Caco-2 (cell line): ENCODE measurements around the gene SLC17A7. TPM values are rescaled to one million over a fixed set of nuclear protein-coding genes. Genes with fewer than 3 reads are reported as not detected.

Experiments used
- BruUV-seq: library from RNA; stranded (reverse); fragments of 400-500 nt; replicated peaks from 2 replicates; lab custom pipeline; 2021; lab: Mats Ljungman, UMichigan
- CTCF ChIA-PET: fragments of 300-600 bp; sonication (Branson Sonifier 250); formaldehyde crosslinking; loops from one replicate; lab custom pipeline; 2022; ENCODE audit warnings: antibody characterized with exemption; lab: Charles Lee
- POLR2A ChIA-PET: fragments of 300-600 bp; sonication (Branson Sonifier 250); formaldehyde crosslinking; loops from one replicate; lab custom pipeline; 2022; ENCODE audit warnings: antibody characterized with exemption; lab: Charles Lee
- DNase-seq, 2 experiments: peaks; one replicate each; pipeline versions ENCODE4 v3.0.0 to v3.0.0-alpha.2; 2020 to 2022
- H3K27me3 ChIP-seq: replicated peaks from 2 replicates; pipeline ENCODE4 v1.6.0; 2011; ENCODE audit warnings: low read length; ENCODE audit not compliant: control insufficient read depth, insufficient read depth
- H3K36me3 ChIP-seq: 2 replicates; pipeline ENCODE4 v1.5.1; 2011; ENCODE audit warnings: low read length; ENCODE audit not compliant: control insufficient read depth, insufficient read depth
- H3K4me1 ChIP-seq: fragments of 250-450 bp; sonication (Bioruptor Pico); 2 replicates; pipeline ENCODE4 v1.5.1; 2020; ENCODE audit warnings: mild to moderate bottlenecking
- H3K4me3 ChIP-seq: 2 replicates; pipeline ENCODE4 v1.5.1; 2011; ENCODE audit warnings: low read depth, mild to moderate bottlenecking, control low read depth, low read length
- H3K9me3 ChIP-seq: fragments of 250-450 bp; sonication (Bioruptor Pico); 2 replicates; pipeline ENCODE4 v1.5.1; 2020; ENCODE audit warnings: mild to moderate bottlenecking, moderate library complexity
- H3K27ac Mint-ChIP-seq: one replicate; pipeline ENCODE4 v1.8.0; 2022; ENCODE audit warnings: mixed read lengths; ENCODE audit not compliant: unreplicated experiment
- H3K27me3 Mint-ChIP-seq: one replicate; pipeline ENCODE4 v1.8.0; 2022; ENCODE audit warnings: mixed read lengths; ENCODE audit not compliant: insufficient read depth, unreplicated experiment
- H3K36me3 Mint-ChIP-seq: one replicate; pipeline ENCODE4 v1.8.0; 2022; ENCODE audit warnings: mild to moderate bottlenecking, mixed read lengths; ENCODE audit not compliant: insufficient read depth, unreplicated experiment
- H3K4me1 Mint-ChIP-seq: one replicate; pipeline ENCODE4 v1.8.0; 2022; ENCODE audit warnings: low read depth, mixed read lengths; ENCODE audit not compliant: unreplicated experiment
- H3K4me3 Mint-ChIP-seq: one replicate; pipeline ENCODE4 v1.8.0; 2022; ENCODE audit warnings: mild to moderate bottlenecking, moderate library complexity, mixed read lengths; ENCODE audit not compliant: unreplicated experiment
- H3K9me3 Mint-ChIP-seq: one replicate; pipeline ENCODE4 v1.8.0; 2022; ENCODE audit warnings: mixed read lengths; ENCODE audit not compliant: unreplicated experiment
- CTCF ChIP-seq, 2 experiments: fragments of 200-600 bp in 1 of 2; IDR thresholded peaks; 1 replicate in 1 of 2; 2 replicates in 1 of 2; pipeline versions ENCODE4 v1.5.1 to v1.8.0; 2011 to 2022; ENCODE audit warnings: antibody characterized with exemption in 1 of 2, control low read depth in 1 of 2, inconsistent platforms in 1 of 2, low read depth in 1 of 2, low read length in 1 of 2, mild to moderate bottlenecking in 1 of 2, moderate library complexity in 1 of 2; ENCODE audit not compliant: insufficient read depth in 1 of 2, severe bottlenecking in 1 of 2, unreplicated experiment in 1 of 2
- intact Hi-C: fragments of 100-400 bp; cut with micrococcal nuclease; formaldehyde crosslinking; loops from one replicate; pipeline ENCODE4 v1.10.0; 2022; ENCODE audit not compliant: unreplicated experiment
- total RNA-seq: library from RNA; stranded (reverse); gene quantifications from 2 replicates; pipeline ENCODE4 v1.2.3, GENCODE V29; 2022

Gene SLC17A7
- total RNA-seq, 1 experiment from 2014 or later, result 0.36 TPM

DNA sequence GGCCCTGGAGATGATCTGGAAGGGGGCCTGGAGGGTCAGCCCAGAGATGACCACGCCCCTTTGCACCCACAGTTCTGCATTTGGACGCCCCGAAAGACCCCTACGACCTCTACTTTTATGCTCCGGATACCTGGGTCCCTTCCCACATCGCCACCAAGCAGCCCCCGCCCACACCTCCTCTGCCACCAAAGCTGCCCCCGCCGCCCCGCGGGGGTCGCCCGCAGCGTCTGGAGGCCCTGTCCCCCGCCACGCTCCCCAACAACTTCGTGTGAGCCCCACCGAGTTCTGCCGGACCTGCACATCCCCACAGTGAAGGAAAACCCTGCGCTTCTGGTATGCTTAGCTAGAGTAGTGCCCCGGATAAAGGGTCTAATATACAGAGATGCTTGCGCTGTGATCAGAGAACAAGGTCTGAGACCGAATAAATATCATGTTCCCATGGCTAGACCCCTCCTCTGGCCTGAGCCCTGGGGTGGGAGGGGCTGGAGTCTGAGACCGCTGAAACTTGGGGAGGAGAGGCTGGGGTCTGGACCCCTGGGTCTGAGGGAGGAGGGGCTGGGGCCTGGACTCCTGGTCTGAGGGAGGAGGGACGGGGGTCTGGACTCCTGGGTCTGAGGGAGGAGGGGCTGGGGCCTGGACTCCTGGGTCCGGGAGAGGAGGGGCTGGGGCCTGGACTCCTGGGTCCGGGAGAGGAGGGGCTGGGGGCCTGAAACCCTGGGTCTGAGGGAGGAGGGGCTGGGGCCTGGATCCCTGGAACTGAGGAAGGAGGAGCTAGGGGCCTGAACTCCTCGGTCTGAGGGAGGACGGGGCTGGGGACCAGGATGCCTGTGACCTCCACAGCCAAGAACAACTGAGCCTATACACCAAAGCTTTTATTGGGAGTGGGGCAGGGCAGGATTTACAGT, 12.5 kb downstream of the SLC17A7 start:
- peaks cover 32% of the 10 kb centered on the region for H3K27me3 Mint-ChIP-seq
- peak overlapping the region; percentile 64 for H3K4me3 Mint-ChIP-seq
- no peak overlapping the region for H3K27ac Mint-ChIP-seq
- intact Hi-C loops, result no loop called here
- Histone ChIP-seq H3K4me3 (0 out of 2 replicates have a peak overlapping the region, but pooled peaks have one; percentile 1), H3K4me1 (peaks cover 16% of the 10 kb centered on the region), H3K36me3 (no peaks in the 10 kb centered on the region), H3K9me3 (no peaks in the 10 kb centered on the region), H3K27me3 (no peaks in the 10 kb centered on the region; the same call in 1 of the 2 replicates)
- H3K9me3 Mint-ChIP-seq, result no peaks in the 10 kb centered on the region
- no peaks in the 10 kb centered on the region for H3K36me3 Mint-ChIP-seq
- no TSS peak for BruUV-seq
- peaks cover 20% of the 10 kb centered on the region for H3K4me1 Mint-ChIP-seq
- ChIA-PET CTCF (no interaction called here), POLR2A (no interaction called here)
- TF ChIP-seq CTCF (IDR thresholded peaks at IDR 0.05; ENCODE audit: insufficient read depth in 1 of 2, low read depth in 1 of 2, low read length in 1 of 2, severe bottlenecking in 1 of 2, unreplicated experiment in 1 of 2), result no peak
- no peak for DNase-seq

DNA sequence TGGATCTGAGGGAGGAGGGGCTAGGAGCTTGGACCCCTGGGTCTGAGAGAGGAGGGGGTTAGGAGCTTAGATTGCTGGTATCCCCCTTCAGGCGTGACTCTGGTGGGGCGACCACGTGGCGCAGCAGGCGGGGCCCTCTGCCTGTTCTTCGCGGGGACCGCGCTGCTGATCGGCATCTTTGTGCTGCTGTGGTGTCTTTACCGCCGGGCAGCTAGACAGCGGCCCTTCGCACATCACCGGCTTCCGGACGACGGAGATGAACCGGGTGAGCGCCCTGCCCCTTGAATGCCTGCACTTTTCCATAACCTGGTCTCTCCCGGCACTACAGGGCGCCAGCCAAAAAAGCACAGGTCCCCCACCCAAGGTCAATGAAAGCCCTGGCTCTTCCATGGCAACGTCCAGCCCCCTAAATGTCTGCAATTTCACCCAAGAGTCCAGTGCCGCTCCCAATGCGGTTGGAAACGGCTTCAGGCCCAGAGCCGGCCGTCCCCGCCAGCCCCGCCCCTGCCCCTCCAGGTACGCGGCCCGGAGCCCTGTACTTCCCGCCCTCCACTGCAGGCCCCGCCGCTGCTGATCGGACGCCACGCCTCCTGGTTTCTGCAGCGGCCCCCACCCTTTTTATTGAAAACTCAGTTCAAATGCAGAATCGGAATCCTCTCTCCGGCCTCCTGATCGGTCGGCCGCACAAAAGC, 13.3 kb downstream of the SLC17A7 start:
- peaks cover 37% of the 10 kb centered on the region for H3K27me3 Mint-ChIP-seq
- DNase-seq, result peak in 1 of 2 experiments; percentile 62
- intact Hi-C loops, result no loop called here
- Histone ChIP-seq H3K9me3 (no peaks in the 10 kb centered on the region), H3K27me3 (no peaks in the 10 kb centered on the region; the same call in 1 of the 2 replicates), H3K4me1 (peaks cover 22% of the 10 kb centered on the region), H3K36me3 (no peaks in the 10 kb centered on the region), H3K4me3 (peak overlapping the region; percentile 23)
- no TSS peak for BruUV-seq
- CTCF ChIA-PET, result no interaction called here
- no peaks in the 10 kb centered on the region for H3K9me3 Mint-ChIP-seq
- H3K36me3 Mint-ChIP-seq, result no peaks in the 10 kb centered on the region
- peaks cover 25% of the 10 kb centered on the region for H3K4me1 Mint-ChIP-seq
- H3K27ac Mint-ChIP-seq, result no peak overlapping the region
- POLR2A ChIA-PET, result no interaction called here
- H3K4me3 Mint-ChIP-seq, result peak overlapping the region; percentile 64
- TF ChIP-seq CTCF (IDR thresholded peaks at IDR 0.05; ENCODE audit: insufficient read depth in 1 of 2, low read depth in 1 of 2, low read length in 1 of 2, severe bottlenecking in 1 of 2, unreplicated experiment in 1 of 2), result no peak

- intact Hi-C loops, result no loop called here
- H3K4me1 ChIP-seq, result peaks cover 29% of the 10 kb centered on the region
- no peak overlapping the region for H3K4me3 ChIP-seq
- peak overlapping the region; percentile 64 for H3K4me3 Mint-ChIP-seq
- no peak for DNase-seq
- no peak overlapping the region for H3K27ac Mint-ChIP-seq
- H3K27me3 ChIP-seq, result peaks cover 2% of the 10 kb centered on the region; the same call in 1 of the 2 replicates
- TF ChIP-seq CTCF (IDR thresholded peaks at IDR 0.05; ENCODE audit: insufficient read depth in 1 of 2, low read depth in 1 of 2, low read length in 1 of 2, severe bottlenecking in 1 of 2, unreplicated experiment in 1 of 2), result no peak
- H3K9me3 ChIP-seq, result no peaks in the 10 kb centered on the region
- peaks cover 25% of the 10 kb centered on the region for H3K4me1 Mint-ChIP-seq
- H3K27me3 Mint-ChIP-seq, result peaks cover 42% of the 10 kb centered on the region
- H3K36me3 Mint-ChIP-seq, result no peaks in the 10 kb centered on the region
- no peaks in the 10 kb centered on the region for H3K9me3 Mint-ChIP-seq
- H3K36me3 ChIP-seq, result no peaks in the 10 kb centered on the region
- no TSS peak for BruUV-seq
- POLR2A ChIA-PET, result no interaction called here
- CTCF ChIA-PET, result interaction anchor here (1.0 kb wide), 1 partner anchor 10 kb away, joined by 3 read pairs; no protein-coding TSS in a partner anchor
Measured at GRCh38 chr19:49427339-49427738, 14.0 kb downstream of the SLC17A7 start.
